Neural cell (in vitro differentiated cells): Measurements from ENCODE around the gene ZNHIT6. TPM values are rescaled to one million over a fixed set of nuclear protein-coding genes. Genes with fewer than 3 reads are reported as not detected.

Experiments
- H2AFZ ChIP-seq: fragments of 200-600, 300-800 bp; sonication (generic), shearing (Covaris generic); 2 replicates; pipeline ENCODE4 v1.6.0; 2014; ENCODE audit warnings: low read depth, mild to moderate bottlenecking, antibody characterized with exemption, low read length, moderate library complexity
- H3F3A ChIP-seq: fragments of 200-600 bp; shearing (Covaris generic); 2 replicates; pipeline ENCODE4 v1.6.1; 2016; ENCODE audit warnings: mild to moderate bottlenecking, moderate library complexity, mixed read lengths, antibody characterized with exemption, low read length; ENCODE audit not compliant: insufficient read depth, poor library complexity, severe bottlenecking
- H3K27ac ChIP-seq: fragments of 200-600, 300-800 bp; sonication (generic), shearing (Covaris generic); 2 replicates; pipeline ENCODE4 v1.5.1; 2014; ENCODE audit warnings: mild to moderate bottlenecking, low read length, moderate library complexity
- H3K27me3 ChIP-seq: fragments of 300-800, 200-600 bp; sonication (generic), shearing (Covaris generic); 2 replicates; pipeline ENCODE4 v1.6.0; 2014; ENCODE audit warnings: mild to moderate bottlenecking, low read depth, low read length, moderate library complexity; ENCODE audit not compliant: insufficient read depth
- H3K36me3 ChIP-seq: fragments of 300-800, 200-600 bp; sonication (generic), shearing (Covaris generic); 2 replicates; pipeline ENCODE4 v1.5.1; 2014; ENCODE audit warnings: mild to moderate bottlenecking, antibody characterized with exemption, low read length, moderate library complexity; ENCODE audit not compliant: insufficient read depth
- H3K4me2 ChIP-seq: fragments of 300-800, 200-600 bp; sonication (generic), shearing (Covaris generic); 2 replicates; pipeline ENCODE4 v1.6.0; 2014; ENCODE audit warnings: mild to moderate bottlenecking, low read length
- H3K4me3 ChIP-seq: fragments of 300-800, 200-600 bp; sonication (generic), shearing (Covaris generic); 2 replicates; pipeline ENCODE4 v1.5.1; 2014; ENCODE audit warnings: mild to moderate bottlenecking, low read length, moderate library complexity
- H3K79me2 ChIP-seq: fragments of 200-600 bp; shearing (Covaris generic); replicated peaks from 2 replicates; pipeline ENCODE4 v1.6.0; 2014; ENCODE audit warnings: mild to moderate bottlenecking, low read length, moderate library complexity; ENCODE audit not compliant: insufficient read depth
- H3K9ac ChIP-seq: fragments of 300-800, 200-600 bp; sonication (generic), shearing (Covaris generic); 2 replicates; pipeline ENCODE4 v1.6.1; 2016; ENCODE audit warnings: mild to moderate bottlenecking, low read length, mixed read lengths
- H3K9me2 ChIP-seq: fragments of 200-600 bp; shearing (Covaris generic); 2 replicates; pipeline ENCODE4 v1.6.1; 2016; ENCODE audit warnings: mild to moderate bottlenecking, low read length, mixed read lengths; ENCODE audit not compliant: insufficient read depth
- H3K9me3 ChIP-seq: fragments of 200-600, 300-800 bp; sonication (generic), shearing (Covaris generic); 2 replicates; pipeline ENCODE4 v1.6.1; 2016; ENCODE audit warnings: mild to moderate bottlenecking, mixed run types, low read length, moderate library complexity, mixed read lengths
- H4K20me1 ChIP-seq: fragments of 200-600 bp; shearing (Covaris generic); 2 replicates; pipeline ENCODE4 v1.6.1; 2016; ENCODE audit warnings: mild to moderate bottlenecking, mixed run types; ENCODE audit not compliant: insufficient read depth
- EP300 ChIP-seq: fragments of 450-650 bp; conservative IDR thresholded peaks from 2 replicates; pipeline ENCODE4 v1.6.1; 2014; ENCODE audit warnings: antibody characterized with exemption, mild to moderate bottlenecking, moderate library complexity; ENCODE audit not compliant: poor library complexity, severe bottlenecking
- EZH2 ChIP-seq: fragments of 200-600, 300-800 bp; shearing (Covaris generic), sonication (generic); IDR thresholded peaks from 2 replicates; pipeline ENCODE4 v1.6.1; 2014; ENCODE audit warnings: antibody characterized with exemption, low read length, borderline replicate concordance, mild to moderate bottlenecking; ENCODE audit not compliant: insufficient read depth, poor library complexity, severe bottlenecking
- MXI1 ChIP-seq: fragments of 450-650 bp; conservative IDR thresholded peaks from 2 replicates; pipeline ENCODE4 v1.6.1; 2014; ENCODE audit warnings: antibody characterized with exemption, mild to moderate bottlenecking; ENCODE audit not compliant: poor library complexity, severe bottlenecking
- POLR2AphosphoS5 ChIP-seq: IDR thresholded peaks from 2 replicates; pipeline ENCODE4 v1.6.1; 2012
- RAD21 ChIP-seq: fragments of 450-650 bp; conservative IDR thresholded peaks from 2 replicates; pipeline ENCODE4 v1.6.1; 2014; ENCODE audit warnings: antibody characterized with exemption, mild to moderate bottlenecking, moderate library complexity
- SMC3 ChIP-seq: fragments of 450-650 bp; conservative IDR thresholded peaks from 2 replicates; pipeline ENCODE4 v1.6.1; 2014; ENCODE audit warnings: antibody characterized with exemption, mild to moderate bottlenecking, moderate library complexity; ENCODE audit not compliant: poor library complexity
- TAF1 ChIP-seq: IDR thresholded peaks from 2 replicates; pipeline ENCODE4 v1.6.1; 2012; ENCODE audit warnings: low read depth
- polyA plus RNA-seq: library from polyadenylated mRNA; depleted of rRNA; stranded (reverse); fragments of >200 nt; gene quantifications from 2 replicates; pipeline ENCODE4 v1.2.3, GENCODE V29; 2014
- TF ChIP-seq, protein P1 (sequence below): IDR thresholded peaks from 2 replicates; pipeline ENCODE4 v1.6.1; 2012; ENCODE audit warnings: borderline replicate concordance
- TF ChIP-seq, protein P2 (sequence below): fragments of 450-650 bp; IDR thresholded peaks from 2 replicates; pipeline ENCODE4 v1.5.1; 2014; ENCODE audit warnings: antibody characterized with exemption, mild to moderate bottlenecking, moderate library complexity; ENCODE audit not compliant: poor library complexity, severe bottlenecking

ZNHIT6 gene
- polyA plus RNA-seq, 1 donor from 2014 or later = 16.6 TPM

DNA sequence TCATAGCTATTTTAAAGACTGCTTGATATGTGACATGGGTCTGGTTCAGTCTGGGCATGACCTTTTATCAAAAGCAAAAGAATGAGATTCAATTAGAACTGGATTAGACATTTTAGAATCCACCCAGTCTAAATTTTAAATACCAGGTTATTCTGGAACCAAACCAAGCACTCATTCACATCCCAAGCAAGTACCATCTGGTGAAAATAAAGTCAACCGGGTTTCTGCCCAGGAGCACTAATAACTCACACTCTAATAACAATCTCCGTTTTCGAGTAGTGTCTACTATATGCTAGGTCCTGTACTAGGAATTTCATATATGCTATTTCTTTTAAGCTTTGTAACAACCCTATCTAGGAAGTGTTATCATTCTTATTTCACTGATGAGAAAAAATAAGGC is 30.6 kb downstream of the ZNHIT6 start:
- no peak overlapping the region for H3K4me2 ChIP-seq
- H2AFZ ChIP-seq = no peak overlapping the region
- no peaks in the 10 kb centered on the region for H4K20me1 ChIP-seq
- no peaks in the 10 kb centered on the region for H3K9me3 ChIP-seq
- no peaks in the 10 kb centered on the region for H3K9me2 ChIP-seq
- no peak for TF ChIP-seq EZH2
- TF ChIP-seq, protein P1, sequence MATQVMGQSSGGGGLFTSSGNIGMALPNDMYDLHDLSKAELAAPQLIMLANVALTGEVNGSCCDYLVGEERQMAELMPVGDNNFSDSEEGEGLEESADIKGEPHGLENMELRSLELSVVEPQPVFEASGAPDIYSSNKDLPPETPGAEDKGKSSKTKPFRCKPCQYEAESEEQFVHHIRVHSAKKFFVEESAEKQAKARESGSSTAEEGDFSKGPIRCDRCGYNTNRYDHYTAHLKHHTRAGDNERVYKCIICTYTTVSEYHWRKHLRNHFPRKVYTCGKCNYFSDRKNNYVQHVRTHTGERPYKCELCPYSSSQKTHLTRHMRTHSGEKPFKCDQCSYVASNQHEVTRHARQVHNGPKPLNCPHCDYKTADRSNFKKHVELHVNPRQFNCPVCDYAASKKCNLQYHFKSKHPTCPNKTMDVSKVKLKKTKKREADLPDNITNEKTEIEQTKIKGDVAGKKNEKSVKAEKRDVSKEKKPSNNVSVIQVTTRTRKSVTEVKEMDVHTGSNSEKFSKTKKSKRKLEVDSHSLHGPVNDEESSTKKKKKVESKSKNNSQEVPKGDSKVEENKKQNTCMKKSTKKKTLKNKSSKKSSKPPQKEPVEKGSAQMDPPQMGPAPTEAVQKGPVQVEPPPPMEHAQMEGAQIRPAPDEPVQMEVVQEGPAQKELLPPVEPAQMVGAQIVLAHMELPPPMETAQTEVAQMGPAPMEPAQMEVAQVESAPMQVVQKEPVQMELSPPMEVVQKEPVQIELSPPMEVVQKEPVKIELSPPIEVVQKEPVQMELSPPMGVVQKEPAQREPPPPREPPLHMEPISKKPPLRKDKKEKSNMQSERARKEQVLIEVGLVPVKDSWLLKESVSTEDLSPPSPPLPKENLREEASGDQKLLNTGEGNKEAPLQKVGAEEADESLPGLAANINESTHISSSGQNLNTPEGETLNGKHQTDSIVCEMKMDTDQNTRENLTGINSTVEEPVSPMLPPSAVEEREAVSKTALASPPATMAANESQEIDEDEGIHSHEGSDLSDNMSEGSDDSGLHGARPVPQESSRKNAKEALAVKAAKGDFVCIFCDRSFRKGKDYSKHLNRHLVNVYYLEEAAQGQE = no peak
- no peak for TF ChIP-seq MXI1
- TF ChIP-seq EP300 = no peak
- no peak for TF ChIP-seq POLR2AphosphoS5
- no peak overlapping the region for H3K4me3 ChIP-seq
- H3K27ac ChIP-seq = no peak overlapping the region
- no peak overlapping the region for H3K9ac ChIP-seq
- no peaks in the 10 kb centered on the region for H3F3A ChIP-seq
- H3K36me3 ChIP-seq = peaks cover 21% of the 10 kb centered on the region
- H3K27me3 ChIP-seq = no peaks in the 10 kb centered on the region
- no peaks in the 10 kb centered on the region for H3K79me2 ChIP-seq

GRCh38 chr1:85672031-85672660 is 36.1 kb downstream of the ZNHIT6 start:
- no peaks in the 10 kb centered on the region for H4K20me1 ChIP-seq
- H3K36me3 ChIP-seq = peaks cover 11% of the 10 kb centered on the region
- H3K27ac ChIP-seq = no peak overlapping the region
- no peaks in the 10 kb centered on the region for H3F3A ChIP-seq
- no peak overlapping the region for H2AFZ ChIP-seq
- H3K9me3 ChIP-seq = no peaks in the 10 kb centered on the region
- TF ChIP-seq SMC3 = no peak
- no peak for TF ChIP-seq POLR2AphosphoS5
- no peak for TF ChIP-seq TAF1
- TF ChIP-seq MXI1 = no peak
- no peak for TF ChIP-seq EP300
- TF ChIP-seq, protein P2, sequence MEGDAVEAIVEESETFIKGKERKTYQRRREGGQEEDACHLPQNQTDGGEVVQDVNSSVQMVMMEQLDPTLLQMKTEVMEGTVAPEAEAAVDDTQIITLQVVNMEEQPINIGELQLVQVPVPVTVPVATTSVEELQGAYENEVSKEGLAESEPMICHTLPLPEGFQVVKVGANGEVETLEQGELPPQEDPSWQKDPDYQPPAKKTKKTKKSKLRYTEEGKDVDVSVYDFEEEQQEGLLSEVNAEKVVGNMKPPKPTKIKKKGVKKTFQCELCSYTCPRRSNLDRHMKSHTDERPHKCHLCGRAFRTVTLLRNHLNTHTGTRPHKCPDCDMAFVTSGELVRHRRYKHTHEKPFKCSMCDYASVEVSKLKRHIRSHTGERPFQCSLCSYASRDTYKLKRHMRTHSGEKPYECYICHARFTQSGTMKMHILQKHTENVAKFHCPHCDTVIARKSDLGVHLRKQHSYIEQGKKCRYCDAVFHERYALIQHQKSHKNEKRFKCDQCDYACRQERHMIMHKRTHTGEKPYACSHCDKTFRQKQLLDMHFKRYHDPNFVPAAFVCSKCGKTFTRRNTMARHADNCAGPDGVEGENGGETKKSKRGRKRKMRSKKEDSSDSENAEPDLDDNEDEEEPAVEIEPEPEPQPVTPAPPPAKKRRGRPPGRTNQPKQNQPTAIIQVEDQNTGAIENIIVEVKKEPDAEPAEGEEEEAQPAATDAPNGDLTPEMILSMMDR = no peak
- TF ChIP-seq EZH2 = no peak
- TF ChIP-seq, protein P1 = no peak
- no peak for TF ChIP-seq RAD21
- H3K4me3 ChIP-seq = no peak overlapping the region
- H3K9me2 ChIP-seq = no peaks in the 10 kb centered on the region
- no peaks in the 10 kb centered on the region for H3K27me3 ChIP-seq
- H3K79me2 ChIP-seq = no peaks in the 10 kb centered on the region
- H3K9ac ChIP-seq = no peak overlapping the region
- H3K4me2 ChIP-seq = no peak overlapping the region
